ENCODE data around the gene GHR.

GRCh38 chr5:42654645-42655044 lies 231.4 kb downstream of the GHR start:
- TF ChIP-seq, protein P1, sequence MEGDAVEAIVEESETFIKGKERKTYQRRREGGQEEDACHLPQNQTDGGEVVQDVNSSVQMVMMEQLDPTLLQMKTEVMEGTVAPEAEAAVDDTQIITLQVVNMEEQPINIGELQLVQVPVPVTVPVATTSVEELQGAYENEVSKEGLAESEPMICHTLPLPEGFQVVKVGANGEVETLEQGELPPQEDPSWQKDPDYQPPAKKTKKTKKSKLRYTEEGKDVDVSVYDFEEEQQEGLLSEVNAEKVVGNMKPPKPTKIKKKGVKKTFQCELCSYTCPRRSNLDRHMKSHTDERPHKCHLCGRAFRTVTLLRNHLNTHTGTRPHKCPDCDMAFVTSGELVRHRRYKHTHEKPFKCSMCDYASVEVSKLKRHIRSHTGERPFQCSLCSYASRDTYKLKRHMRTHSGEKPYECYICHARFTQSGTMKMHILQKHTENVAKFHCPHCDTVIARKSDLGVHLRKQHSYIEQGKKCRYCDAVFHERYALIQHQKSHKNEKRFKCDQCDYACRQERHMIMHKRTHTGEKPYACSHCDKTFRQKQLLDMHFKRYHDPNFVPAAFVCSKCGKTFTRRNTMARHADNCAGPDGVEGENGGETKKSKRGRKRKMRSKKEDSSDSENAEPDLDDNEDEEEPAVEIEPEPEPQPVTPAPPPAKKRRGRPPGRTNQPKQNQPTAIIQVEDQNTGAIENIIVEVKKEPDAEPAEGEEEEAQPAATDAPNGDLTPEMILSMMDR (conservative IDR thresholded peaks at IDR 0.05; ENCODE audit: low read depth, low read length): no peak
- TF ChIP-seq EZH2 (IDR thresholded peaks at IDR 0.05; ENCODE audit: low read length, unreplicated experiment) (no peak), EZH2phosphoT487 (IDR thresholded peaks at IDR 0.05; ENCODE audit: borderline replicate concordance, low read length) (no peak)

All from PC-3 (cell line).